Karpas-422 (cell line): ENCODE measurements around the gene TMEM256. TPM values are rescaled to one million over a fixed set of nuclear protein-coding genes. Genes with fewer than 3 reads are reported as not detected.
A peak's percentile ranks its signal among the peaks of the same experiment; 100 is the strongest.

ENCODE experiments used
- DNase-seq: peaks from one replicate; pipeline ENCODE4 v3.0.0-alpha.2; 2015
- H2AFZ ChIP-seq: fragments of 200-600 bp; sonication (generic); 2 replicates; pipeline ENCODE4 v1.6.1; 2014; ENCODE audit warnings: antibody characterized with exemption, low read length, mixed read lengths
- H3K27ac ChIP-seq: fragments of 200-600 bp; sonication (generic); 2 replicates; pipeline ENCODE4 v1.5.1; 2014; ENCODE audit warnings: mild to moderate bottlenecking, low read length, moderate library complexity
- H3K27me3 ChIP-seq: fragments of 200-600 bp; sonication (generic); 2 replicates; pipeline ENCODE4 v1.6.1; 2014; ENCODE audit warnings: low read length, mixed read lengths
- H3K36me3 ChIP-seq: fragments of 200-600 bp; sonication (generic); 2 replicates; pipeline ENCODE4 v1.6.1; 2014; ENCODE audit warnings: low read length, mixed read lengths; ENCODE audit not compliant: insufficient read depth
- H3K4me1 ChIP-seq: fragments of 200-600 bp; sonication (generic); 2 replicates; pipeline ENCODE4 v1.6.1; 2014; ENCODE audit warnings: mild to moderate bottlenecking, low read length, mixed read lengths
- H3K4me2 ChIP-seq: fragments of 200-600 bp; sonication (generic); 2 replicates; pipeline ENCODE4 v1.6.1; 2014; ENCODE audit warnings: low read length, low read depth, mild to moderate bottlenecking; ENCODE audit not compliant: poor library complexity, severe bottlenecking
- H3K4me3 ChIP-seq: fragments of 200-600 bp; sonication (generic); 2 replicates; pipeline ENCODE4 v1.5.1; 2014; ENCODE audit warnings: mild to moderate bottlenecking, antibody characterized with exemption, low read length, mixed read lengths
- H3K79me2 ChIP-seq: fragments of 200-600 bp; sonication (generic); 2 replicates; pipeline ENCODE4 v1.6.1; 2014; ENCODE audit warnings: mild to moderate bottlenecking, low read length, mixed read lengths
- H3K9ac ChIP-seq: fragments of 200-600 bp; sonication (generic); 2 replicates; pipeline ENCODE4 v1.6.0; 2014; ENCODE audit warnings: low read length
- H3K9me2 ChIP-seq: fragments of 200-600 bp; sonication (generic), shearing (Covaris generic); replicated peaks from 2 replicates; pipeline ENCODE4 v1.6.0; 2014; ENCODE audit warnings: mild to moderate bottlenecking, low read length, moderate library complexity; ENCODE audit not compliant: insufficient read depth
- H3K9me3 ChIP-seq: fragments of 300-700, 200-600 bp; sonication (generic); 2 replicates; pipeline ENCODE4 v1.6.1; 2014; ENCODE audit warnings: low read length, mixed read lengths
- H4K20me1 ChIP-seq: fragments of 200-600 bp; sonication (generic); 2 replicates; pipeline ENCODE4 v1.6.1; 2014; ENCODE audit warnings: mild to moderate bottlenecking, antibody characterized with exemption, low read length, low read depth; ENCODE audit not compliant: insufficient read depth
- total RNA-seq: library from RNA; depleted of rRNA; stranded (reverse); fragments of >200 nt; shearing (Covaris generic); gene quantifications from 2 replicates; pipeline ENCODE4 v1.2.3, GENCODE V29; 2014; ENCODE audit warnings: low replicate concordance

TMEM256 gene
- total RNA-seq, 1 experiment from 2014 or later, result 330 TPM

GRCh38 chr17:7398612-7399011 is 5.3 kb downstream of the TMEM256 start:
- Histone ChIP-seq H3K4me3 (no peak overlapping the region), H3K9ac (no peak overlapping the region), H3K36me3 (no peaks in the 10 kb centered on the region), H3K9me3 (no peaks in the 10 kb centered on the region), H3K4me2 (no peak overlapping the region), H3K79me2 (peaks cover under 1% of the 10 kb centered on the region; the same call in 1 of the 2 replicates), H3K27me3 (no peaks in the 10 kb centered on the region), H4K20me1 (no peaks in the 10 kb centered on the region; the same call in 1 of the 2 replicates), H3K9me2 (no peaks in the 10 kb centered on the region), H3K4me1 (peaks cover 17% of the 10 kb centered on the region), H3K27ac (no peak overlapping the region), H2AFZ (no peak overlapping the region)
- DNase-seq, result no peak

DNA sequence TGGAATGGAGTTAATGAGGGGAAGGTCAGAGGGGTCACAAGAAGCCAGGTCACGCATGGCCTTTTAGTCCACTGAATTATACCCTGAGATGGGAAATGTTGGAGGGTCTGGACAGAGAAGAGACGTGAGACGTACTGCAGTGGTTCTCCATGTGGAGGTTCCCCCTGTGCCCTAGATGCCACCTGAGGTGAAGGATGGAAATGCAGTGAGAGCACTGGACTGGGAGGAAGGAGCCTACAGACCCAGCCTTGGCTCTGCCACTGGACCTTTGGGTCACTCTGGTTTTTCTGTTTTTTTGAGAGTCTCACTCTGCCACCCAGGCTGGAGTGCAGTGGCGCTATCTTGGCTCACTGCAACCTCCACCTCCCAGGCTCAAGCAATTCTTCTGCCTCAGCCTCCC is 7.8 kb downstream of the TMEM256 start:
- Histone ChIP-seq H4K20me1 (no peaks in the 10 kb centered on the region), H2AFZ (no peak overlapping the region), H3K79me2 (peaks cover 5% of the 10 kb centered on the region; the same call in 1 of the 2 replicates), H3K36me3 (no peaks in the 10 kb centered on the region), H3K4me1 (peaks cover 14% of the 10 kb centered on the region), H3K27me3 (no peaks in the 10 kb centered on the region), H3K4me3 (no peak overlapping the region), H3K9ac (no peak overlapping the region), H3K9me3 (no peaks in the 10 kb centered on the region), H3K27ac (no peak overlapping the region), H3K4me2 (no peak overlapping the region), H3K9me2 (no peaks in the 10 kb centered on the region)
- no peak for DNase-seq

GRCh38 chr17:7394452-7395191 is 9.3 kb downstream of the TMEM256 start, which contains the start of gene PLSCR3:
Gene PLSCR3 (minus strand): TSS chr17:7394525. CDS start chr17:7394110, 415 bp downstream.
- no peaks in the 10 kb centered on the region for H3K9me2 ChIP-seq
- H2AFZ ChIP-seq, result peak within 1 kb of the TSS; percentile 90
- peak within 1 kb of the TSS; percentile 82 for H3K9ac ChIP-seq
- H4K20me1 ChIP-seq, result no peaks in the 10 kb centered on the region
- no peaks in the 10 kb centered on the region for H3K36me3 ChIP-seq
- H3K4me1 ChIP-seq, result peaks cover 14% of the 10 kb centered on the region
- 0 out of 2 replicates have a peak within 1 kb of the TSS, but pooled peaks have one; percentile 17 for H3K27ac ChIP-seq
- H3K4me3 ChIP-seq, result peak within 1 kb of the TSS; percentile 91
- DNase-seq, result peak; percentile 93
- H3K27me3 ChIP-seq, result no peaks in the 10 kb centered on the region
- no peaks in the 10 kb centered on the region for H3K9me3 ChIP-seq
- peak within 1 kb of the TSS; percentile 89 for H3K4me2 ChIP-seq
- H3K79me2 ChIP-seq, result peaks cover 5% of the 10 kb centered on the region; the same call in 1 of the 2 replicates

DNA sequence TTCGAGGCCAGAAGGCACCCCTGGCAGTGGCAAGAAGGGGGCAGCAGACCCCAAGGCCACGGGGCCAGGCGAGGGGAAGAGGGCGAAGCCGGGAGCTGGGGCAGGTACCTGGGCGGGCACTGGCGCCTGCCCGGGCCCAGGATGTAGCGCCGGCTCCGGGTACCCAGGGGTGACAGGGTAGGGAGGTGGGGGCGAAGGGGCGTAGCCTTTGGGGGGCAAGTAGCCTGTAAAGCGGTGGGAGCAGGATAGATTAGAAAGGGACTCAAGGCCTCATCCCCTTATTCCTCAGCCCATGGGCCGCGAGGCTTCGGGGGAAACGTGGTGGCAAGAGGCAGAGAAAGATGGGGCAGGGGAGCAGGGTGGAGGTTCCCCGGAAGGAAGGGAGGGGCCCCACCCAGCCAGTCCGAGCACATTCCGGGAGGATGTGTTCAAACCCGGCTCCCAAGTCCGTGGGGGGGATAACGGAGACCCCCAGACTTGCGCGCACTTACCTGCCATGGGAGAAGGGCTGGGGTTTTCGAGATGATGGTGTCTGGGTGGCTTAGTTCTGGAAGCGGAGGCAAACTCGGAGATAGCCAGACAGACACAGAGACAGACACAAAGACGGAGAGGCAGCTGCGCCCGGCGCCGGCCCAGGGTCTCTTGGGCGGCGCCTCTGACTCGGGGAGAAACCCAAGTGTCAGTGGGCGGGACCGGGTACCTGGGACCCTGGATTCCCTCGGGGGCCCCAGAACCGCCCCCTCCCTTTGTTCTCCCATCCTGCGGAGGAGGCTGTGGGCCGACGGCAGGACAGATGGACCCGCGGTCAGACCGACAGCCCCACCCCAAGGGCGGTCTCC is 10.1 kb downstream of the TMEM256 start:
- Histone ChIP-seq H2AFZ (peak overlapping the region; percentile 90), H3K27ac (0 out of 2 replicates have a peak overlapping the region, but pooled peaks have one; percentile 17), H3K4me1 (peaks cover 14% of the 10 kb centered on the region), H3K4me2 (peak overlapping the region; percentile 89), H4K20me1 (no peaks in the 10 kb centered on the region), H3K36me3 (no peaks in the 10 kb centered on the region), H3K27me3 (no peaks in the 10 kb centered on the region), H3K79me2 (peaks cover 5% of the 10 kb centered on the region; the same call in 1 of the 2 replicates), H3K9ac (peak overlapping the region; percentile 82), H3K9me3 (no peaks in the 10 kb centered on the region), H3K9me2 (no peaks in the 10 kb centered on the region), H3K4me3 (peak overlapping the region; percentile 91)
- DNase-seq, result peak; percentile 83

- H3K4me1 ChIP-seq, result peaks cover 14% of the 10 kb centered on the region
- H3K9me2 ChIP-seq, result no peaks in the 10 kb centered on the region
- no peak overlapping the region for H2AFZ ChIP-seq
- H3K27ac ChIP-seq, result no peak overlapping the region
- no peak for DNase-seq
- H3K4me2 ChIP-seq, result peak overlapping the region; percentile 89
- no peaks in the 10 kb centered on the region for H3K36me3 ChIP-seq
- H3K27me3 ChIP-seq, result no peaks in the 10 kb centered on the region
- peak overlapping the region; percentile 91 for H3K4me3 ChIP-seq
- no peaks in the 10 kb centered on the region for H4K20me1 ChIP-seq
- no peaks in the 10 kb centered on the region for H3K9me3 ChIP-seq
- peaks cover 5% of the 10 kb centered on the region; the same call in 1 of the 2 replicates for H3K79me2 ChIP-seq
- H3K9ac ChIP-seq, result peak overlapping the region; percentile 82
Observed at GRCh38 chr17:7392696-7393612, 10.9 kb downstream of the TMEM256 start.

GRCh38 chr17:7391307-7391706 is 12.6 kb downstream of the TMEM256 start:
- H3K4me1 ChIP-seq, result peaks cover 14% of the 10 kb centered on the region
- H2AFZ ChIP-seq, result no peak overlapping the region
- no peaks in the 10 kb centered on the region for H3K36me3 ChIP-seq

DNA sequence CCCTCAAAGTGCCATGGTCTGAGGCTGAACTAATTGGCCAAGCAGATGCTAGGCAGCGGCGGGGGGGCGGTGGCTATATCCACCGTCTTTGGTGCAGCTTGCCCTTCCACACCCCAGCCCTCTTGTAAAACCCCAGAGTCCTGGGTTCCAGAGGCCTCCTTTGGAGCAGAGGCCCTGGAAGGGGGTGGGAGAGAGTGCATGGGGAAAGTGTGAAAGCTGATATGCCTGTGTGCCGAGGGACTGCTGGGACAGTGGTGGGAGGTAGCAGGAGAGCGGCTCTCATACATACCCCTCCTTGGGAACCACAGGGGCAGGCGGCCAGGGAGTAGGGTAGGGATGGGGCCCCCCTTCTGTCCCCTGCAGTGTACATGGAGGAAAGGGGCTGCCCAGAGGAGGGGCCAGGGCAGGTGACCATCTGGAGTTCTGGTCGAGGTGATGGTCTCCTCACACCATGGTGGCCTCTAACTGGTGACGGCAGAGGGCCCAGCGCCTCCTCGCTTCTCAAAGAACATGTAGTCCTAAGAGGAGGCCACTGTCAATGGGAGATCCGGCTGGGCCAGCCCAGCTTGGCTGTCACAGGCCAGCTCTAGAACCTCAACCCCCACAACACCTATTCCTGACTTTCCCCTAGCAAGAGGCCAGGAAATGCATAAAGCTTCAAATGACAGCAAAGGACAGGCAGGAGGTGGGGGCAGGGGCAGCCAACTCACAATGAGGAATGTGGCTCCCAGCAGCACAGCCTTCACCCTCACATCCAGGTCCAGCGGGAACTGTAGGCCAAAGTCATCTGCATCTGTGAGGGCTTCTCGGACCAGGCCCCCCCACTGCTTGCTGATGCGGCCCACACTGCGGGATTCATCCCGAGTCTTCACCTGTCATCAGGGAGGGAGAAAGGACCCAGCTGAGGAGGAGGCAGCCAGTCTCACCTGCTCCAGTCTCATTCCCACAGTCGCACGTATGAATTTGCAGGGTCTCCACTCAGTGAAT is 13.7 kb downstream of the TMEM256 start:
- Histone ChIP-seq H4K20me1 (no peaks in the 10 kb centered on the region), H3K4me3 (no peak overlapping the region), H3K79me2 (peaks cover 5% of the 10 kb centered on the region; the same call in 1 of the 2 replicates), H3K9me2 (no peaks in the 10 kb centered on the region), H3K27me3 (no peaks in the 10 kb centered on the region), H3K27ac (no peak overlapping the region), H2AFZ (no peak overlapping the region), H3K4me2 (no peak overlapping the region), H3K9ac (no peak overlapping the region), H3K9me3 (no peaks in the 10 kb centered on the region), H3K36me3 (no peaks in the 10 kb centered on the region), H3K4me1 (peaks cover 14% of the 10 kb centered on the region)
- no peak for DNase-seq

More at GRCh38 chr17:7391307-7391706, 12.6 kb downstream of the TMEM256 start:
- Histone ChIP-seq H3K4me2 (no peak overlapping the region), H3K9me2 (no peaks in the 10 kb centered on the region), H4K20me1 (no peaks in the 10 kb centered on the region), H3K9me3 (no peaks in the 10 kb centered on the region), H3K27me3 (no peaks in the 10 kb centered on the region), H3K79me2 (peaks cover 5% of the 10 kb centered on the region; the same call in 1 of the 2 replicates), H3K4me3 (no peak overlapping the region), H3K9ac (no peak overlapping the region), H3K27ac (no peak overlapping the region)
- DNase-seq, result no peak
